ENCODE data around the gene FARS2. TPM values are rescaled to one million over a fixed set of nuclear protein-coding genes. Genes with fewer than 3 reads are reported as not detected.
"Not testable (repeated sequence)": the region's sequence is repeated elsewhere in the genome, so short reads cannot be mapped to it uniquely, and the experiment has no call there.

The FARS2 gene
- polyA plus RNA-seq, 4 donors, result 13.9 to 21.7 (median 19.6) TPM

DNA sequence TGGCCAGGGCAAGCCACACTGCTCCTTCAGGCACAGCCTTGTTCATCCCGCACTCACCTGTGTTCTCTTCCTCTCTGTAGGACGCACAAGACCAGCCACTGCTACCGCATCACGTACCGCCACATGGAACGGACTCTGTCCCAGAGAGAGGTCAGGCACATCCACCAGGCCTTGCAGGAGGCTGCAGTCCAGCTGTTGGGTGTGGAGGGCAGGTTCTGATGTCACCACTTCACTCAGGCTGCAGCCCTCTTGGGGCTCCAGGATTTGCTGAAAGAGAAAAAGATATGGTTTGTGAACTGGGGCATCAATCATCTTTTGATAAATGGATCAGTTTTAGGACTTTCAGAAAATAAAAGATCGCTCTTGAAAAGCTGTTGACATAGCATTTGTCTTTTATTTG is 509.9 kb downstream of the FARS2 start:
- no peak for DNase-seq (ENCODE audit: low read depth in 4 of 4, low spot score in 3 of 4)

DNA sequence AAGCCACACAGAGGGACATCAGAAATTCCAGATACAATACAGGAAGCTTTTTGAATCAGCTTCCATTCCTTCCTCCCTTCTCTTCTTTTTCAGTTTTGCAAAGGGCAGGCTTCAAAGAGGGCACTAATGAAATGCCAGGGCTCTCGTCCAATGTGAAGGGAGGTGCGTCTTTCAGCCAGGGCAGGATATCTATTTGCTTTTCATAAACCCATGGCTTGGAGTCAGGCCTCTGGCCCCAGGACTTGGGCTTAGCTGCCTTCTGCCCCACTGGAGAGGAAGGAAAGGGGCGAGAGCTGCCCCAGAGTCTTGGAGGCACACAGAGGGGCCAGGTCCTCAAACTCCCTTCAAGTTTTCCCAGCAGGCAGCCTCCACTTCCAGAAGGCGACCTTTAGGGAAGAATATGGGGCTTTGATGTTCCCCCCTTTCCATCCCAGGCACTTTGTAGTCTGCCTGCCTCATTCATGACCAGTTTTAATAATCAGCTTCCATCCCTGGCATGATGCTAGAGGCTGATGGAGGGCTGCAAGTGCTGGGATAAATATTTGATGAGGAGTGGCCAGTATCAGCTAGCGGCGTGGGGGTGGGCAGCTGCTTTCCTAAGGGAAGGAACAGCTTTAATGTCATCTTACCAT is 510.6 kb downstream of the FARS2 start:
- DNase-seq (ENCODE audit: low read depth in 4 of 4, low spot score in 3 of 4), result no peak

DNA sequence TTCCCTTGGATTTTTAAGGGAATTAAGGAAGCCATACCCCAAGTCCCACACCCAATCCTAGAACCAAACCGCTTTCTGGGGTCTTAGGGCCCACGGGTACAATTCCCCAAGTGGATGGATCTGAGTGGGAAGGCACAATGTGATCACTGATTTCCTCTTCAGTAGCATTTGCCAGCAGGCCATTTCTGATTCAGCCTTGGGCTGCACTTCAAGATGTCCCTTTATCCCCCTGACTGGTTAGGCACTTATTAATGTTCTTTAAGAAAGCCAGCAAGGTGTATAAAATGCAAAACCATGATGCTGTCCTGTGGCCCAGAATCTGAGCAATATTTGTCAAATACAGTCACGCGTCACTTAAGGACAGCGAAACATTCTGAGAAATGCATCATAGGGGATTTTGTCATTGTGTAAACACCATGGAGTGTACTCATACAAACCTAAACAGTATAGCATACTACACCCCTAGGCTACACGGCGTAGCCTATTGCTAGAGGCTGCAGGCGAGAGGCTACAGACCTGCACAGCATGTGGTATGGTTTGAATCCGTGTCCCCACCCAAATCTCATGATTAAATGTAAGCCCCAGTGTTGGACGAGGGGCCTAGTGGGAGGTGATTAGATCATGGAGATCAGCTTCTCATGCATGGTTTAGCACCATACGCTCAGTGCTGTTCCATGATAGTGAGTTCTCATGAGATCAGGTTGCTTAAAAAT is 511.3 kb downstream of the FARS2 start:
- no peak for DNase-seq (ENCODE audit: low read depth in 4 of 4, low spot score in 3 of 4)

DNA sequence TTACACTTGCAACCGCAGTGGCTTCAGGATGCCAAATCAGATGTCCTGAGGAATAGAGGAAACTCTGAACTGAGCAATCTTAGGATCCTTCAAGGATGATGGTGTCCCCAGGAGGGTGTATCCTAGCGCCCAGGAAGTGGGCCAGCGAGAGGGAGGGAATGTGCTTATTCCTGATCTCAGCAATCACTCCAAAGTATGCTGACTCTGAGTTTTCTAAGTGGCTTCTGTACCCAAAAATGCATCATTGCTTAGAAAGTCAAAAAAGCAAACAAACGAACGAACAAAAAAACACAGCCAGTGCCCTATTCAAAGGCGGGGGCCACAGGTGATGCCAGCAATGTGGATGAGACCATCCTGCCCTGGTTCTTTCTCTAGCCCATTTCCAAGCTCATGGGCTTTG is 514.8 kb downstream of the FARS2 start:
- no peak for DNase-seq (ENCODE audit: low read depth in 4 of 4, low spot score in 3 of 4)

DNA sequence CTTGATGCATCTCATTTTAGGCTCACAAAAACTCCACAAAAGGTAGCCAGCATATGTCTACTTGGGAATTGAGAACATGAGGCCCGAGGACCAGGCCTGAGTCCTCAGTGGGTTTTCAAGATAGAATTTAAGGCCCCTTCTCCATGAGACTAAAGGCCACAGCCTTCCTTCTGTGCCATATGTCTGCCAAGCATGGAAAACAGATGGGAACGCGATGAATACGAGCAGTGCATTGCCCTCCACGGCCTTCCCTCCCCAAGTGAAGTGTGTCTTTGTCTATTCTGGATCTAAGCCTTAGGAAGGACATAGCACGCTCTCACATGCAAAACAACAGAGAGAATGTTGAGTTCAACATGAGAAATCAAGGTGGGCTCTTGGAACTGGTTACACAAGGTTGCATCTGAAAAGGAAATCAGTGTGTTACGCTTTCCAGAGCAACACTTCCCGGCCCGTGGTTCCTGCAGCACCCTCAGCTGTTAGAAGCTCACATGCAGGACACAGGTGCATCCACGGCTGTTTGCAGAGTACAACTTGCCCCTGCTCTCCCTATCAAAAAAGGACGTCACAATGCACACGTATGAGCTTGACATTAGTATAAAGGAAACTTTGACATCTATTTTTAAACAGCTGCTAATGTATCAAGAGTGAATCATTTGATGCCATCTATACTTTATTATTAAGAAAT is 515.5 kb downstream of the FARS2 start:
- no peak for DNase-seq (ENCODE audit: low read depth in 4 of 4, low spot score in 3 of 4)

DNA sequence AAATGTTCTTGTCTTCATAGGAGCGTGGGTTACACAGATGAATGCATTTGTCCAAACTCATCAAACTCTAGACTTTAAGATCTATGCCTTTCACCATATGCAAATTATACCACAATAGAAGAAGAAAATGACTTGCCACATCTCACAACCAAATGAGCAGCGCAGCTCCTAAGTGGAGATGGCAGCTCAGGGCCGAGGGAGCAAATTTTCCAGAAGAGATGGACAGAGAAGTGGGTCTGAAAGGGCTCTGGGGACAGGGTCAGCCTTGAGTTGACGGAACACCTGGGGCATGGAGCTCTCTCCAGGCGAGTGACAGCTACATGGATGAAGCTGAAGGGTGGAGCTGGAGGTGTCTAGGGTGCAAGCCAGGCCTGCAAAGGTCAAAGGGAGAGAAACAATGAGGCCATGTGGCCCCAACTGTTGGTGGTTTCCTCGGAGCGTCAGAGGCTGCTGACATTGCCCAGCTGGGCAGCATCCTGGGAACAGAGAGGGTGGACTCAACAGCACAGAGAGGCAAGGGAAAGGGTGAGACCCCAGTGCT is 517.1 kb downstream of the FARS2 start:
- no peak for DNase-seq (ENCODE audit: low read depth in 4 of 4, low spot score in 3 of 4)

DNA sequence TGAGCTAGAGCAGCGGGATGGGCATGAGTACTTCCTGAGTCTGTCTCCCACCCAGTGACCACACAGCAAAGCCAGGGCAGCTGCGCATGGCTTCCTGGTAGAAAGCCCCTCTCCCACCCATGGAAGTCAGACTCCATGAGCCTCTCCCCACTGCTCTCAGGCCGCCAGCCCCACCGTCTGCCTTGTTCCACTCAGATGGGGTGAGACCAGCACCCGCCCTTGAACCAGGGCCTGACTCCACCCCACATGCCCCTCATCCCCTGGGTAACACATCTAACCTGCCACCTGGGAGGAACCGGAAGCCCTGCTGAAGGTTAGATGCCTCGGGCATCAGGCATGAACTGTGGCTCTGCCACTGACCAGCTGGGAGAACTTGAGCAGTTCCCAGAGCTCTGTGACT is 517.6 kb downstream of the FARS2 start:
- DNase-seq (ENCODE audit: low read depth in 4 of 4, low spot score in 3 of 4), result no peak

DNA sequence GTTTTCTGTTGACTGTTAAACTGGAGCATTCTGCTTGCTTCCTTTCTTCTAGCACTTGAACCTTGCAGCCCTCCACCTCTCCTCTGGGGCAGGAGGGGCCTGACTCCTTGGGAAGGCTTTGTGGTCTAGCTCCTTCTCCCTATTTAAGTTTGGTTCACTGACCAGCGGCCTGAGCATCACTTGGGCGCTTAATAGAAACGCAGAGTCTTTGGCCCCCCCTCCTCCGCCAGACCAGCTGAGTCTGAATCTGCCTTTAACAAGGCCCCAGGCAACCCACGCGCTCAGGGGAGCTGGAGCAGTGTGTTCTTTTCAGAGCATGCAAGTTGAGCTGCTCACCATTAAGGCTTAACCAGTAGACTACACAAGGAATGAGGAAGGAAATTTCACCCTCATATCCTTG is 519.7 kb downstream of the FARS2 start:
- no peak for DNase-seq (ENCODE audit: low read depth in 4 of 4, low spot score in 3 of 4)

DNA sequence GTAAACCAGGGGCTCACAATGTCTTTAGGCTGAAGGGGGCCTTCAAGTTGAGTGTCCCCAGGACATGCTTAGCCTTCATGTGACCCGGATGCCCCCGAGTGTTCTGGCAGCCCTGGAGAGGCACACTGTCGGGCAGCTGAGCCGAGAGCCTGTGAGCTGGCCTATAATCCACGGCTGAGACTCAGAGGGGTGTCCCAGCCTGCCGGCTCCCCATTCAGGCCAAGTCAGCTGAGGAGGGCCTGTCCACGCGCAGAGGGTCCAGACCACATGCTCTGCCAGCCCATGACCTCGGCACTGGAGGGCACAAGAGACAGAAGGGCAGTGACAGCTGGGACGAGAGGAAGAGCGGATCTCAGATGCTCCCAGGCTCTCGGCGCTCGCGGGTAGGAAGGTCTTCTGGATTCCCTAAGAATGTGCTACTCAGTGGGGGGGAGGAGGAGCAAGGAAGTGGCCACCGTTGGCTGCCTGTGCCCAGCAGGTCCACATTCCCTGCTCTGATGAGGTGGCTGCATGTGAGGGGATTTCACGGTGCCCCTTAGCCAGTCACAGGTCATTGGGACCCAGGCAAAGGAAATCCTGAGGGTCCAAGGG is 520.7 kb downstream of the FARS2 start:
- DNase-seq (ENCODE audit: low read depth in 4 of 4, low spot score in 3 of 4), result no peak

DNA sequence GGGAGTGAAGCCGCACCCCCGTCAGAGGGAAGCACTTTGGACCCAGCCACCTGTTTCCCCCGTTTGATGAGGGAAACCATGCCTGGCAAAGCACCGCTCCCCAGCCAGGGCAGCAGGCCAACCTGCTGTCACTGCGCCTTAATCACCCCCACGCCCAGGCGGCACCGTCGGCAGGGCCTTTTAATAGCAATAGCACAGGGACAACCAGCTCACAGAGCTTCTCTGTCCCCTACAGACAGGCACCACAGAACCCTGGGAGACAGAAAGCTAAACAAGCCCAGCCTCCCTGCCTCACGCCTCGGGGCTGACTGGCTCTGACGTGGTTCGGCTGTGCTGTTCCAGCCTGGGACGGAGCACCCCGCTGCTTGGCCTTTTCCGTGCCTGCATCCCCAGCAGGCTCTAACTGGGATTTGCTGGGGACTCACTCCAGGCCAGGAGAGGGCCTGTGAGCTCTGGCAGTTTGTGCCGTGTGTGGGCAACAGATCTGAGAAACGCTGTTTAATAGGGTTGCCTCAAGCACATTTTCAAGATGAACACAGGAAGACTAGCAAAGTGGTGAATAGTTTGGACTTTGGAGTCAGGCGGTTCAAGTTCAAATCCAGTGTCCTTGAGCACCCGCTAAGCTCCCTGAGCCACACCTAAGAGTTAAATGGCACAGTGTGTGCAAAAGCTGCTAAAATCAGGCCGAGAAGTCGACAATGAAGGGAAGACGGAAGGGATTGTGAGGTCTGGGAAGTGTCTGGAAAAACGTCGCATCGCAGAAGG is 521.7 kb downstream of the FARS2 start:
- no peak for DNase-seq (ENCODE audit: low read depth in 4 of 4, low spot score in 3 of 4)

DNA sequence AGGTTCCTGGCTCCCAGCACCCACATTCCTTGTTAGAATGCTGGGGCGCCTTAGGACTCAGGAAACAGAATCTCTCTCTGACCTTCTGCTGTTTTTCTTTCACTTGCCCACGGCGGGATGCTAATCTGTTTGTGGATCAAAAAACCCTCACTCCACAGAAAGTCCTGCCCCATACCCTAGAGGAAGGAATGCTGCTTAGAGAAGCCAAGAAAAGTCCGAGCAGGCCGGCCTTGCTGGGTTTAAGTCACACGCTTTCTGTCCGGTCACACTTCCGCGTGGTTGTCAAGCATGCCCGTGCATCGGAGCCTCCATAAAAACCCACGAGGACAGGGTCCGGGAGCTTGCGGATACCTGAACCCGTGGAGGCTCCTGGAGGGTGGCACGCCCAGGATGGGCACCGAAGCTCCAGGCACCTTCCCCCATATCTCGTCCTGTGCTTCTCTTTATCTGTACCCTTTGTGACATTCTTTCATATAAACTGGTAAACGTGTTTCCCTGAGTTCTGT is 522.3 kb downstream of the FARS2 start:
- no peak for DNase-seq (ENCODE audit: low read depth in 4 of 4, low spot score in 3 of 4)

DNA sequence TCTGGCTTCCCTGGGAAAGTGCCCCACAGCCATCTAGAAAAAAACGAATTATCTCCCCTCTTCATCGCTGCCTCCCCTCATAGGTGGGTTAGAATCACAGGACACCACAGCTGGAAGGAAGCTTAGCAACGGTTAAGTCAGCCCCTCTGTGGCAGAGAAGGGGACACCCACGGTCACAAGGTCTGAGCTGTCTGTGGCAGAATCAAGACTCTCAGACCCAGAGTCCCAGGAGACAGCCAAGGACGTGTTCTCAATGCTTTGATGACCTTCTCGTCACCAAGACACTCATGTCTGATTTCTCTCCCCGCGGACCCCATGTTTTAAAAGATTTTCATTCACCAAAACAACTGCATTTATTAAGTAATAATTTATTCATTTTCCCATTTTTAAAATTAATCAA is 523.9 kb downstream of the FARS2 start:
- no peak for DNase-seq (ENCODE audit: low read depth in 4 of 4, low spot score in 3 of 4)

DNA sequence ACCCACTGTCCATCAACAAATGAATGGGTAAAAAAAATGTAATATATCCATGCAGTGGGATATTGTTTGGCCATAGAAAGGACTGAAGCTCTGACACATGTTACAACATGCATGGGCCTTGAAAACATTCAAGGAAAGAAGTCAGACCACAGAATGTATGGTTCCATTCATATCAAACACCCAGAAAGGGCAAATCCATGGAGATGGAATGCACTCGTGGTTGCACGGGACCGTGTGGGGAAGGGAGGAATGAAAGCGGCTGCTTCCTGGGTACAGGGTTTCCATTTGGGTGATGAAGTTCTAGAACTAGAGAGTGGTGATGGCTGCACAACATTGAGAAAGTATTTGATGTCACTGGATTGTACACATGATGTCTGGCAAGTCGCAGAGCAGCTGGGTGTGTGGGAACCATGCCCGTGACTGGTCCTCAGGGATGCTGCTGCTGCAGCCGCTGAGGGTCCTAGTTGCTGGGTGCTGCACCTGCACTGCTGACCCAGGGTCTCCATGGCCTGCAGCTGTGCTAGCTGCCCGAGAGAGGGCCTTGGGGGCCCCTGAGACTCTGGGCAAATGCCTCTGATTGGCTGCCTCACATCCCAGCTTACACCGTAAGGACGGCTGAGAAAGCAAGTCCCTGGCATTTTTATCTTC is 525.1 kb downstream of the FARS2 start:
- DNase-seq (ENCODE audit: low read depth in 4 of 4, low spot score in 3 of 4), result no peak

DNA sequence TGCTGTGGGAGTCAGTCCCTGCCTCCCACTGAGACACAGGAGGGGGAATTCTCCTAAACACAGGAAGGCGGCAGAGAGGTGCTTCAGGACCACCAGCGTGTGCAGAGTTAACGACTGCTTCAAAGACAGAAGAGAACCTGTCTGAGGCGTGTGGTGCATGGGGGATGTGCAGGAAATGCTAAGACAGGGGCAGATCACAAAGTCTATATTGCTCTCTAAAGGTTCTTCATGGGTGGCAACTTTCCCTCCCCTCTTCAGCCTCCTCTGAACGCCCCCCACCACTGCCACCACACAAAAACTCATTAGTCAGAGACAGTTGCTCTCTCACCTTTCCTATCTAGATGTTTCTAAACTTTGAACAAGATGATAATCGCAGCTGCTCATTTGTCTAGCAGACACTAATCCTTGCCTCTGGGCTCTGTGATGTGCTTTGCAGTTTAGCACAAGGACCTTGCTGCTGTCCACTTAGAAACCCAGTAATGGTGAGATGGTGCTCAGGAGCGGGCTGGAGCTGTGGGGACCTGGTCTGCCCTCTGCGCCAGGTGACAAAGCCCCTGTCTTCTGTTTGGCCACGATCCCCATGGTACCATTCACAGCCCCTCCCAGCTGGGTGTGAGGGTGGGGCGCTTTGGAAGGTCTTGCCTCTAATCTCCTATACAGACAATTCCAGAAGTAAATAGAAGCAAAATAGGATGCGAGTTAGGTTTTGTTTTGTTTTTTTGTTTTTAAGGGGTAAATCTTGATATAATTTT is 525.8 kb downstream of the FARS2 start:
- no peak for DNase-seq (ENCODE audit: low read depth in 4 of 4, low spot score in 3 of 4)

DNA sequence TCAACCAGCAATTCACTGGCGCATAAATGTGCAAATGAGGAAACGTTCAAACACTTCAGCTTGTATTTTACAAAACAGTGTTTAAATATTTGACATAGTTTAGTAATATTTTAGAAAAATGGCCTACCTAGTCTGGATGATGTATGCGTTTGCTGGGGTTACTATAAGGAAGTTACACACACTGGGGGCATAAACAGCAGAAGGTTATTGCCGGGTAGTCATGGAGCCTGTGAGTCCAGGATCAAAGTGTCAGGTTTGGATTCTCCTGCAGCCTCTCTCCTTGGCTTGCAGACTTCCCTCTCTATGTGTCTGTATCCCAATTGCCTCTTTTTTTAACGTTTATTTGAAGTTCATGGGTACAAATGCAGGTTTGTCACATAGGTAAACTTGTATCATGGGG is 528.1 kb downstream of the FARS2 start:
- DNase-seq (ENCODE audit: low read depth in 4 of 4, low spot score in 3 of 4), result not testable (repeated sequence)

DNA sequence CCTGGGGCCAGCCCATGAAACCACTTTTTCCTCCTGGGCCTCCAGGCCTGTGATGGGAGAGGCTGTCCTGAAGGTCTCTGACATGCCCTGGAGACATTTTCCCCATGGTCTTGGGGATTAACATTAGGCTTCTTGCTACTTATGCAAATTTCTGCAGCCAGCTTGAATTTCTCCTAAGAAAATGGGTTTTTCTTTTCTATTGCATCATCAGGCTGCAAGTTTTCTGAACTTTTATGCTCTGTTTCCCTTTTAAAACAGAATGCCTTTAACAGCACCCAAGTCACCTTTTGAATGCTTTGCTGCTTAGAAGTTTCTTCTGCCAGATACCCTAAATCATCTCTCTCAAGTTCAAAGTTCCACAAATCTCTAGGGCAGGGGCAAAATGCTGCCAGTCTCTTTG is 535.2 kb downstream of the FARS2 start:
- DNase-seq (ENCODE audit: low read depth in 4 of 4, low spot score in 3 of 4), result not testable (repeated sequence)

DNA sequence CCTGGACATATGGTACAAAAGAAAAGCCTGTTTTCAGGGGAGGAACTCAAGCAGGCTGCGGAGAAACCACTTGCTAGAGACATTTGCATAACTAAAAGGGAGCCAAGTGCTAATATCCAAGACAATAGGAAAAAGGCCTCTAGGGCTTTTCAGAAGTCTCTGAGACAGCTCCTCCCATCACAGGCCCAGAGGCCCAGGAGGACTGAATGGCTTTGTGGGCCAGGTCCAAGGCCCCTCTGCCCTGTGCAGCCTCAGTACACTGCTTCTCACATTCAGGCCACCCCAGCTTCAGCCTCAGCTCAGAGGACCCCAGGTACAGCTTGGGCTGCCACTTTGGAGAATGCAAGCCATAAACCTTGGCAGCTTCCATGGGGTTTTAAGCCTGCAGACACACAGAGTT is 545.1 kb downstream of the FARS2 start:
- not testable (repeated sequence) for DNase-seq (ENCODE audit: low read depth in 4 of 4, low spot score in 3 of 4)

DNA sequence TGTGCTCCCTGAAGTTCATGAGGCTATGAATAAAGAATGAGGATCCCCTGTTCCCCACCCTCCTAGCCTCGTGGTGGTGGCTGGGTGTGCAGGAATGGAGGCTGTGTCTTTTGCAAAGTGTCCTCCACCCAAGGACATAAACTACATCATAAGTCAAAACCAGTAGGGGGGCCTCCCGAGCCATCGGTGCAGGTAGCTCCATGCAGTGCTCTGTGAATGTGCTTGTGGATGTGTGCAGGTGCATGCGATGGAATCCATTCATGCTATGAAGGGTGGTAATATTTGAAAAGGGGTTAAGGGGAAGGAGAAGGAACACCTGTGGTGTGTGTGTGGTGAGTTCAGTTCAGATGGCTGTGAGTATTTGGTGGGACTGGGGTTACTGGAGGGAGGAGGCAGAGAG is 548.1 kb downstream of the FARS2 start:
- no peak for DNase-seq (ENCODE audit: low read depth in 4 of 4, low spot score in 3 of 4)

DNA sequence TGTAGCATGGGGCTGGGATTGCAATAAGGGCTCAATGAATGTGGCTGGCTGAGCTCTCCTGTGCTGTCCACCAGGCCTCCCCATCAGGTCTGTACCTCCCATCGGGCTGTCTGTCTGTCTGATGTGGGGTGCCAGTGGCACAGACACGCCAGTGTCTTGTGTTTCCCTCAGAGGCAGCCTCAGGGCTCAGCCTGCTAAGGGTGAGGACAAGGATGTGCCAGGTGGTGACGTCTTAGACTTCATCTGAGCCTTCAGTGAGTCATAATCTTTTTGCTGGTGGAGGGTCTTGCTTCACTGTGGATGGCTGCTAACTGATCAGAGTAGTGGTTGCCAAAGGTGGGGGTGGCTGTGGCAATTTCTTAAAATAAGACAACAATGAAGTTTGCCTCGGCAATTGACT is 550.7 kb downstream of the FARS2 start:
- DNase-seq (ENCODE audit: low read depth in 4 of 4, low spot score in 3 of 4), result no peak
